Right ventricle myocardium inferior (tissue), 1 donor: ENCODE measurements around the gene ALKBH5. TPM values are rescaled to one million over a fixed set of nuclear protein-coding genes. Genes with fewer than 3 reads are reported as not detected.
A peak's percentile ranks its signal among the peaks of the same experiment; 100 is the strongest.
"Not testable (repeated sequence)": the region's sequence is repeated elsewhere in the genome, so short reads cannot be mapped to it uniquely, and the experiment has no call there.

ENCODE experiments used
- ATAC-seq: fragments of 200-7000 bp; cut with Tn5 transposase; one replicate; pipeline ENCODE4 v1.9.1; 2020; ENCODE audit warnings: mild to moderate bottlenecking, moderate library complexity
- DNase-seq: peaks from one replicate; pipeline ENCODE4 v3.0.0; 2021; ENCODE audit errors: missing footprints
- intact Hi-C: fragments of 100-400 bp; cut with DNase I; formaldehyde crosslinking; loops from one replicate; pipeline ENCODE4 v1.11.0; 2022
- total RNA-seq: library from RNA; stranded (reverse); fragmentation: NEBNext Ultra II Directional; extraction: Animal tissue kit (Norgen Biotek cat#: 25700); gene quantifications from one replicate; pipeline ENCODE4 v1.2.1, GENCODE V29; 2021
- donor health status: DM: no; HTN: yes; CAD: no; lungs with severe emphysema.

ALKBH5 gene
- total RNA-seq, 1 donor from 2014 or later = 183 TPM

DNA sequence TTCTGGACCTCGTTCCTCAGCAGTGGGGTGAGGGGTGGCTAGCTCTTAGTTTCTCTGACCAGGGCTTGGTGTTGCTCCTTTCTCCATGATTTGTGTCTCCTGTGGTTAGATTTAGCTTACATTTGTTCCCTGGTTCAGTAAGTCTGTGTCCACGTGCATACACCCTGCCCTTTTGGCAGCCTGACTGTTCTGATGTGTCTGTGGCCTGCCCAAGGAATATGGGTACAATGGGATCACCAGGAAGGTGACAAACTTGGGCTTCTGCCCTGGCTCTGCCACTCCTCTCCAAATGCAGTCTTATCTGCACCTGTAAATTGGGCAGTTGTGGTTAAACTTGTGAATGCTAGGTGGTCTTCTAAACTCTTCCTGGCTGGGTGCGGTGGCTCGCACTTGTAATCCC is 17.5 kb downstream of the ALKBH5 start:
- intact Hi-C loops = no loop called here
- DNase-seq = no peak
- no peak for ATAC-seq

GRCh38 chr17:18203308-18203707 is 19.7 kb downstream of the ALKBH5 start:
- intact Hi-C loops = no loop called here
- ATAC-seq (no peak), DNase-seq (no peak)

DNA sequence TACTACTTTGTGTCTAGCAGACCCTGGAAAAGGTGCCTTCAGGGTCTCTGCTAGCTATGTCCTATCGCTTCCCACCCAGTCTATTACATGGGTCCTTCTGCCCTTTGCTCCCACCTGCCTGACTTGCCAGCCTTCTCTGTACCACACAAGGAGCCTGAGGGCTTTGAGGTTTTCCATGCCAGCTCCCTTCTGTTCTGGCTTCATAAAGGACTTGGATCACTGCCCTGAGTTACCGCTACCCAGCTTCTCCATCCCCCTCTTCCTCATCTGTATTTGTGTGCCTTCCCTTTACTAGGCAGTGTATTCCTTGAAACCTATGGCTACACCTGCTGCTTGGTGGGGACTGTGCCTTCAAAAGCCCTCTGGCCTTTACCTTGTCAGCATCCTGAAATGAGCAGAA is 22.2 kb downstream of the ALKBH5 start:
- ATAC-seq = no peak
- intact Hi-C loops = no loop called here
- no peak for DNase-seq

GRCh38 chr17:18206962-18207361 is 23.3 kb downstream of the ALKBH5 start:
- ATAC-seq = no peak
- DNase-seq = no peak
- intact Hi-C loops = no loop called here

DNA sequence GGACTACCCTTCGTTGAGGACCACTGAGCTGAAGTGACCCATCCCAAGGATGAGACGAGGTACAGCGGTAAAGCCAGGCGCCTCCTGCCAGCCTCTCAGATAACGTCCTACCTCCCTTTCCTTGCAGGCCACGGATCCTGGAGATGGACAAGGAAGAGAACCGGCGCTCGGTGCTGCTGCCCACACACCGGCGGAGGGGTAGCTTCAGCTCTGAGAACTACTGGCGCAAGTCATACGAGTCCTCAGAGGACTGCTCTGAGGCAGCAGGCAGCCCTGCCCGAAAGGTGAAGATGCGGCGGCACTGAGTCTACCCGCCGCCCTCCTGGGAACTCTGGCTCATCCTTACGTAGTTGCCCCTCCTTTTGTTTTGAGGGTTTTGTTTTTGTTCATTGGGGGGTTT is 24.5 kb downstream of the ALKBH5 start:
- ATAC-seq (no peak), DNase-seq (no peak)
- intact Hi-C loops = no loop called here

- intact Hi-C loops = no loop called here
- ATAC-seq (no peak), DNase-seq (no peak)
These were observed 30.1 kb downstream of the ALKBH5 start for GRCh38 chr17:18213666-18214270.

- not testable (repeated sequence) for ATAC-seq
- intact Hi-C loops = loop anchor here (5.0 kb wide), 2 partner anchors 35 to 75 kb away; partner anchors contain the start of gene ALKBH5
These were observed 33.3 kb downstream of the ALKBH5 start for GRCh38 chr17:18216906-18217305.

GRCh38 chr17:18217412-18218015 is 33.9 kb downstream of the ALKBH5 start:
- peak; percentile 80 for DNase-seq
- intact Hi-C loops = loop anchor here (5.0 kb wide), 2 partner anchors 35 to 75 kb away; partner anchors contain the start of gene ALKBH5
- ATAC-seq = peak; percentile 79

More at GRCh38 chr17:18216906-18217305, 33.3 kb downstream of the ALKBH5 start:
- DNase-seq = not testable (repeated sequence)

GRCh38 chr17:18218756-18219415 is 35.3 kb downstream of the ALKBH5 start:
- intact Hi-C loops = loop anchor here (5.0 kb wide), 2 partner anchors 37 to 77 kb away; partner anchors contain the start of gene ALKBH5
- peak; percentile 58 for ATAC-seq
- no peak for DNase-seq

- intact Hi-C loops = loop anchor here (5.0 kb wide), 1 partner anchor 93 kb away; the partner anchor contains the start of gene SMCR8
- DNase-seq (peak; percentile 56), ATAC-seq (no peak)
These were observed 40.4 kb downstream of the ALKBH5 start for GRCh38 chr17:18224053-18224386.

DNA sequence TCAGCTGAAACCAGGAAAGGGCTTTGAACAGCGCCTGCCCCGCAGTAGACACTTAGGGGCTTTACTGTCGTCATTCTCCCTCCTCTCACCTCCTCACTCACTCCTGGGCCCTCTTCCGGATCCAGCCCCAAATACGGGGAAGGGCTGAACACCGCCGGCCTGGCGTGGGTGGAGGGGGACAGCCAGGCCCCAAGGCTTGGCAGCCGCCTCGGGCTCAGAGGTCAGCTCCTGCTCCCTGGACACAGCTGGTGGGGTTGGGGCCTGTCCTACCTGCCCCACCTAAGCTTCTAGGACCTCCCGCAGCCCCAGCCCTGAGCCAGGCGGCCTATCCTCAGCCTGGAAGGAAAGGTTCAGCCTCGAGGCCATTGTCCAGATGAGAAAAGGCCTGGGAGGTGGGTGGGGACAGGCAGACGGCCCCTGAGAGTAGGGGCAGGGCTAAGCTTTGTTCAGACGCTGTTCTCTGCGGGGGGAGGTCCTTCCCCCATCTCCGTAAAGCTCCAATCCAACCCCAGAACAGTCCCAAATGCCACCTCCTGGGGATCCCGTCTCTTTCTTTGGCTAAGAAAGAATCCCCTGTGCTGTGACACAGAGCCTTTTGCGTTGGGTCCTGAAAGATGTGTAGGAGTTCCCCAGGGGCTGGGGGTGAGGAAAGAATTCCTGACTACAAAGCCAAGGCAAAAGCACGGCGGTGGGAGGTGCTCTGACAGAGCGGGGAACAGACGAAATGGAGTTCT is 40.9 kb downstream of the ALKBH5 start:
- intact Hi-C loops = loop anchor here (5.0 kb wide), 1 partner anchor 93 kb away; the partner anchor contains the start of gene SMCR8
- peak; percentile 63 for DNase-seq
- peak; percentile 64 for ATAC-seq

- ATAC-seq (peak; percentile 98), DNase-seq (peak; percentile 100)
- intact Hi-C loops = no loop called here
These were observed 41.6 kb downstream of the ALKBH5 start, which contains the start of gene LLGL1 for GRCh38 chr17:18225121-18225641. LLGL1 (plus strand) TSS chr17:18225635; CDS start chr17:18225683, 48 bp downstream.

DNA sequence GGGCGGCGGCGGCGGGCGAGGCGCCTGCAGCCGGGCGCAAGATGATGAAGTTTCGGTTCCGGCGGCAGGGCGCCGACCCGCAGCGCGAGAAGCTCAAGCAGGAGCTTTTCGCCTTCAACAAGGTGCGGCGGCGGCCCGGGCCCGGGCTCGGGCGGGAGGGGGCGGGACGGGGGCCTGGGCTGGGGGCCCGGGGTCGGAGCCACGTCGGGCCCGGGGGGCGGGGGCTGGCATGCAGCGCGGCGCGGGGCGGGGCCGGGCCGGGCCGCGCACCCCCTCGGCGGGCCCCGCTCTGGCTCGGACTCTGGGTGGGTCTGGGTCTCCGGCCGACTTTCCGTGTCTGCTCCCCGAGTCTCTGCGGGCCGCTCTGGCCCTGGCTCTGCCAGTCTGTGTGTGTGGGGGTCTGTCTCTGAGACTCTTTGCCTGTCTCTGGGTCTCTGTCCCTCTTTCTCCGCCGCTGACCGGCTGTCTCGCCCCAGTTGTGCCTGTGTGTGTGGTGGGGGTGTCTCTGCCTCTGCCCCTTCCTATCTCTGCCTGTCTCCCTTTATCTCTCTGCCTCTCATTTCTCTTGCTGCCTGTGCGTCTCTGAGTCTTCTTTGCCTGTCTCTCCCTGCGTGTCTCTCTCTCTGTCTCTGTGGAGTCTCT is 42.1 kb downstream of the ALKBH5 start:
- ATAC-seq (no peak), DNase-seq (peak; percentile 34)
- intact Hi-C loops = no loop called here

- DNase-seq = peak; percentile 32
- ATAC-seq = no peak
- intact Hi-C loops = no loop called here
These were observed 42.8 kb downstream of the ALKBH5 start for GRCh38 chr17:18226284-18226945.

GRCh38 chr17:18227635-18228034 is 44.0 kb downstream of the ALKBH5 start:
- DNase-seq (no peak), ATAC-seq (no peak)
- intact Hi-C loops = no loop called here

GRCh38 chr17:18228176-18228682 is 44.6 kb downstream of the ALKBH5 start:
- intact Hi-C loops = no loop called here
- DNase-seq (peak; percentile 4), ATAC-seq (no peak)

GRCh38 chr17:18229254-18229653 is 45.6 kb downstream of the ALKBH5 start:
- intact Hi-C loops = no loop called here
- peak; percentile 23 for DNase-seq
- no peak for ATAC-seq

GRCh38 chr17:18229771-18230170 is 46.1 kb downstream of the ALKBH5 start:
- DNase-seq = peak; percentile 58
- no peak for ATAC-seq
- intact Hi-C loops = no loop called here
